RWPE1 (cell line): ENCODE measurements around the gene LIN37.
A peak's percentile ranks its signal among the peaks of the same experiment; 100 is the strongest.

Experiments
- CTCF ChIA-PET: fragments of 350-600 bp; sonication (Branson Sonifier 250); formaldehyde crosslinking; extraction: SDS; loops from one replicate; lab custom pipeline; 2021; lab: Yijun Ruan, JAX
- POLR2A ChIA-PET: fragments of 400-600 bp; formaldehyde crosslinking; extraction: SDS; loops from one replicate; lab custom pipeline; 2020; ENCODE audit warnings: antibody characterized with exemption; ENCODE audit not compliant: low non-redundant PET; lab: Yijun Ruan, JAX
- DNase-seq: peaks from one replicate; pipeline ENCODE4 v3.0.0; 2012; ENCODE audit warnings: low spot score
- H3K27ac ChIP-seq: fragments of 450-650 bp; 2 replicates; pipeline ENCODE4 v1.5.1; 2017
- CTCF ChIP-seq: fragments of 450-650 bp; conservative IDR thresholded peaks from 2 replicates; pipeline ENCODE4 v1.5.1; 2017; ENCODE audit warnings: low read depth, mild to moderate bottlenecking

LIN37 gene

GRCh38 chr19:35743640-35744429 lies 4.5 kb upstream of the LIN37 start:
- H3K27ac ChIP-seq = peak overlapping the region; percentile 98
- ChIA-PET POLR2A (interaction anchor here (0.6 kb wide), 1 partner anchor 12 kb away, joined by 6 read pairs; no protein-coding TSS in a partner anchor), CTCF (interaction anchor here (0.6 kb wide), 1 partner anchor 49 kb away, joined by 3 read pairs; no protein-coding TSS in a partner anchor)

GRCh38 chr19:35744430-35745327 lies 3.7 kb upstream of the LIN37 start:
- H3K27ac ChIP-seq = peak overlapping the region; percentile 98
- TF ChIP-seq CTCF = peak; percentile 33
- POLR2A ChIA-PET = interaction anchor here (0.6 kb wide), 3 partner anchors 12 to 128 kb away, joined by 4 to 6 read pairs (median 4); partner anchors contain the start of gene UPK1A
- DNase-seq = peak; percentile 92
- CTCF ChIA-PET = interaction anchor here (0.6 kb wide), 1 partner anchor 50 kb away, joined by 3 read pairs; no protein-coding TSS in a partner anchor

More at GRCh38 chr19:35743640-35744429, 4.5 kb upstream of the LIN37 start:
- no peak for TF ChIP-seq CTCF
- no peak for DNase-seq

- ChIA-PET CTCF (interaction anchor here (0.7 kb wide), 1 partner anchor 235 kb away, joined by 3 read pairs; no protein-coding TSS in a partner anchor), POLR2A (interaction anchor here (0.6 kb wide), 2 partner anchors 79 to 127 kb away, joined by 4 read pairs; partner anchors contain the start of gene UPK1A)
- DNase-seq = peak; percentile 97
- TF ChIP-seq CTCF = no peak
- peak within 1 kb of the TSS; percentile 98 for H3K27ac ChIP-seq
Measured at GRCh38 chr19:35745328-35746086, 2.9 kb upstream of the LIN37 start, which contains the start of the genes PSENEN and U2AF1L4. Gene PSENEN, plus strand, starts transcription at chr19:35745651. Its CDS starts 280 bp downstream, at chr19:35745931. Gene U2AF1L4, minus strand, starts transcription at chr19:35745418. Its CDS starts 27 bp downstream, at chr19:35745391.

GRCh38 chr19:35746087-35746462 lies 2.3 kb upstream of the LIN37 start:
- H3K27ac ChIP-seq = peak overlapping the region; percentile 98
- no peak for DNase-seq
- TF ChIP-seq CTCF = no peak
- POLR2A ChIA-PET = interaction anchor here (0.5 kb wide), 1 partner anchor 80 kb away, joined by 3 read pairs; no protein-coding TSS in a partner anchor
- CTCF ChIA-PET = no interaction called here

GRCh38 chr19:35746531-35746930 lies 1.8 kb upstream of the LIN37 start:
- POLR2A ChIA-PET = interaction anchor here (0.5 kb wide), 1 partner anchor 81 kb away, joined by 3 read pairs; no protein-coding TSS in a partner anchor
- CTCF ChIA-PET = no interaction called here
- H3K27ac ChIP-seq = peak overlapping the region; percentile 98
- DNase-seq = no peak
- TF ChIP-seq CTCF = no peak
